ENCODE measurements around the gene LILRB4. TPM values are rescaled to one million over a fixed set of nuclear protein-coding genes. Genes with fewer than 3 reads are reported as not detected.

Gene LILRB4
- total RNA-seq, 1 donor from 2014 or later: not detected

GRCh38 chr19:54667217-54667616, 4.4 kb downstream of the LILRB4 start:
- Mint-ChIP-seq H3K27ac (ENCODE audit: unreplicated experiment) (no peak overlapping the region), H3K27me3 (ENCODE audit: low read depth, unreplicated experiment) (no peaks in the 10 kb centered on the region), H3K9me3 (ENCODE audit: unreplicated experiment) (peaks cover 5% of the 10 kb centered on the region), H3K36me3 (ENCODE audit: low read depth, unreplicated experiment) (no peaks in the 10 kb centered on the region), H3K4me3 (ENCODE audit: unreplicated experiment) (no peak overlapping the region), H3K4me1 (ENCODE audit: low read depth, unreplicated experiment) (no peaks in the 10 kb centered on the region)
- Histone ChIP-seq H3K4me3 (ENCODE audit: insufficient read depth, low read depth, low read length) (no peak overlapping the region), H3K4me1 (ENCODE audit: insufficient read depth, low read length) (no peaks in the 10 kb centered on the region), H3K9ac (ENCODE audit: low read length) (no peak overlapping the region), H3K27ac (ENCODE audit: low read depth, low read length) (no peak overlapping the region), H4K20me1 (ENCODE audit: insufficient read depth, low read length) (no peaks in the 10 kb centered on the region), H2AFZ (ENCODE audit: low read depth, low read length) (no peak overlapping the region), H3K4me2 (ENCODE audit: low read length) (no peak overlapping the region), H3K27me3 (ENCODE audit: insufficient read depth, low read length) (no peaks in the 10 kb centered on the region), H3K36me3 (ENCODE audit: insufficient read depth, low read length) (no peaks in the 10 kb centered on the region), H3K9me3 (ENCODE audit: insufficient read depth, low read depth, low read length) (peaks cover 9% of the 10 kb centered on the region), H3K79me2 (ENCODE audit: insufficient read depth, low read length) (no peaks in the 10 kb centered on the region)
- FAIRE-seq (no peak), DNase-seq (ENCODE audit: low read depth) (no peak)
- TF ChIP-seq EZH2 (IDR thresholded peaks at IDR 0.05; ENCODE audit: insufficient read depth, low read length): no peak
- TF ChIP-seq, protein P1, sequence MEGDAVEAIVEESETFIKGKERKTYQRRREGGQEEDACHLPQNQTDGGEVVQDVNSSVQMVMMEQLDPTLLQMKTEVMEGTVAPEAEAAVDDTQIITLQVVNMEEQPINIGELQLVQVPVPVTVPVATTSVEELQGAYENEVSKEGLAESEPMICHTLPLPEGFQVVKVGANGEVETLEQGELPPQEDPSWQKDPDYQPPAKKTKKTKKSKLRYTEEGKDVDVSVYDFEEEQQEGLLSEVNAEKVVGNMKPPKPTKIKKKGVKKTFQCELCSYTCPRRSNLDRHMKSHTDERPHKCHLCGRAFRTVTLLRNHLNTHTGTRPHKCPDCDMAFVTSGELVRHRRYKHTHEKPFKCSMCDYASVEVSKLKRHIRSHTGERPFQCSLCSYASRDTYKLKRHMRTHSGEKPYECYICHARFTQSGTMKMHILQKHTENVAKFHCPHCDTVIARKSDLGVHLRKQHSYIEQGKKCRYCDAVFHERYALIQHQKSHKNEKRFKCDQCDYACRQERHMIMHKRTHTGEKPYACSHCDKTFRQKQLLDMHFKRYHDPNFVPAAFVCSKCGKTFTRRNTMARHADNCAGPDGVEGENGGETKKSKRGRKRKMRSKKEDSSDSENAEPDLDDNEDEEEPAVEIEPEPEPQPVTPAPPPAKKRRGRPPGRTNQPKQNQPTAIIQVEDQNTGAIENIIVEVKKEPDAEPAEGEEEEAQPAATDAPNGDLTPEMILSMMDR (IDR thresholded peaks at IDR 0.05; ENCODE audit: insufficient read depth, low read depth, low read length): no peak

GRCh38 chr19:54668353-54668752, 5.6 kb downstream of the LILRB4 start:
- H3K4me1 ChIP-seq (ENCODE audit: insufficient read depth, low read length): no peaks in the 10 kb centered on the region
- FAIRE-seq: no peak

More at GRCh38 chr19:54668353-54668752, 5.6 kb downstream of the LILRB4 start:
- H2AFZ ChIP-seq (ENCODE audit: low read depth, low read length): no peak overlapping the region
- no peak overlapping the region for H3K4me3 ChIP-seq (ENCODE audit: insufficient read depth, low read depth, low read length)
- no peak overlapping the region for H3K9ac ChIP-seq (ENCODE audit: low read length)
- TF ChIP-seq, protein P1 (IDR thresholded peaks at IDR 0.05; ENCODE audit: insufficient read depth, low read depth, low read length): no peak
- no peak for TF ChIP-seq EZH2 (IDR thresholded peaks at IDR 0.05; ENCODE audit: insufficient read depth, low read length)
- H3K4me2 ChIP-seq (ENCODE audit: low read length): no peak overlapping the region
- Mint-ChIP-seq H3K36me3 (ENCODE audit: low read depth, unreplicated experiment) (no peaks in the 10 kb centered on the region), H3K4me1 (ENCODE audit: low read depth, unreplicated experiment) (no peaks in the 10 kb centered on the region), H3K4me3 (ENCODE audit: unreplicated experiment) (no peak overlapping the region), H3K9me3 (ENCODE audit: unreplicated experiment) (peaks cover 4% of the 10 kb centered on the region), H3K27ac (ENCODE audit: unreplicated experiment) (no peak overlapping the region), H3K27me3 (ENCODE audit: low read depth, unreplicated experiment) (no peaks in the 10 kb centered on the region)
- H3K79me2 ChIP-seq (ENCODE audit: insufficient read depth, low read length): no peaks in the 10 kb centered on the region
- H3K27me3 ChIP-seq (ENCODE audit: insufficient read depth, low read length): no peaks in the 10 kb centered on the region
- no peaks in the 10 kb centered on the region for H3K36me3 ChIP-seq (ENCODE audit: insufficient read depth, low read length)
- no peak overlapping the region for H3K27ac ChIP-seq (ENCODE audit: low read depth, low read length)
- H3K9me3 ChIP-seq (ENCODE audit: insufficient read depth, low read depth, low read length): peaks cover 7% of the 10 kb centered on the region
- DNase-seq (ENCODE audit: low read depth): no peak
- H4K20me1 ChIP-seq (ENCODE audit: insufficient read depth, low read length): no peaks in the 10 kb centered on the region

All from astrocyte (in vitro differentiated cells and primary cell).